ENCODE data around the gene DCXR. TPM values are rescaled to one million over a fixed set of nuclear protein-coding genes. Genes with fewer than 3 reads are reported as not detected.
A peak's percentile ranks its signal among the peaks of the same experiment; 100 is the strongest.

DCXR gene
- total and polyA plus RNA-seq, 2 donors (not counting 1 experiment from before 2014, with no cell fraction given), result 63.9 to 143 TPM

DNA sequence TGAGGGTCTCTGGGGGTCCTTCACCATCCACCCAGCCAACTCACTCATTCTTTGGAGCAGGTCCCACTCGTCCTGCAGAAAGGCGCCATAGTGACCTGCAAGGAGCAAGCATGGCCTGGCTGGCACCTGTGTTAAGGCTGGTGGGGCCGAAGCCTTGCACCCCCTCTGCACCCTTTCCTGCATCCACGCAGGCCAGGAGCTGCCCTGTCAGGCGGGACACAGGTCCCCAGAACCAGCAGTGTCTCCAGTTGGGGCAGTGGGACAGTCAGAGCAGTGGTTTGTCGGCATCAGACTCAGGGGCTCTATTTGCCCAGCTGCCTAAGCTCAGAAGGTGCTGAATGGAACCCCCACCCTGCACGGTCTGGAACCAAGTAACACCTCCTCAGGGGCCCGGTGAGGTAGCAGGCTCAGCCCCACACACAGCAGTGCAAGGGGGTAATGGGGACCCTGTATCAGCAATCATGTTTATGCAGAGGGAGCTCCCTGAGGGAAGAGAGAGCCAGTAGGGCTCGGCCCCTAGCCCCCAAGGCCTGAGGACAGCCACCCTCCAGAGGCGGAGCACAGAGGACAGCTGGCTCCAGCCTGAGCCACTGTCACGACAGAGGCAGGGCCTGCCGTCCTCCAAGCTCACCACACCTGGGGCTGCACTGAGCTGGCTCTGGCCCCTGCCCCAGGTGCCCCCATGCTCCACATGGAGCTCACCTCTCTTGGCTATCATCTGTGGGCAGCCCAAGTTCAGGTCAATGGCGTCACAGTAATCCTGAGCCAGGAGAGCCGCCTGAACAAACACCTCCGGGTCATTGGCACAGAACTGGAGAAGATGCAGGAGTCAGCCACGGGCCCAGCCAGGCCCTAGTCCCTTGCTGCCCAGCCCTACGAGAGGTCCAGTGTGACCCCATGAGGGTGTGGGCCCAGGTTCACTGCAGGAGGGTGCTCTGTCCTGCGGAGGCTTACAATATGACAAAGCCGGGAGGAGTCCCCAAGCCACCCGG, 26.2 kb upstream of the DCXR start:
- POLR2A ChIA-PET, result interaction anchor here (0.6 kb wide), 1 partner anchor 11 kb away, joined by 3 read pairs; no protein-coding TSS in a partner anchor
- no peak overlapping the region for H3K9ac ChIP-seq (ENCODE audit: low read length)
- CTCF ChIA-PET, result interaction anchor here (1.1 kb wide), 1 partner anchor 26 kb away, joined by 4 read pairs; the partner anchor contains the start of gene DCXR

More for the DNA sequence above, 26.2 kb upstream of the DCXR start:
- no peaks in the 10 kb centered on the region for H3K9me3 ChIP-seq (ENCODE audit: control extremely low read depth in 1 of 3, control insufficient read depth in 2 of 3, insufficient read depth in 1 of 3, low read length in 2 of 3)
- Mint-ChIP-seq H3K9me3 (ENCODE audit: insufficient read depth) (no peaks in the 10 kb centered on the region), H3K27ac (peak overlapping the region; percentile 53), H3K27me3 (no peaks in the 10 kb centered on the region), H3K4me1 (peaks cover 15% of the 10 kb centered on the region), H3K4me3 (peak overlapping the region; percentile 69)
- intact Hi-C loops (cut with micrococcal nuclease), result no loop called here
- TF ChIP-seq, protein P1, sequence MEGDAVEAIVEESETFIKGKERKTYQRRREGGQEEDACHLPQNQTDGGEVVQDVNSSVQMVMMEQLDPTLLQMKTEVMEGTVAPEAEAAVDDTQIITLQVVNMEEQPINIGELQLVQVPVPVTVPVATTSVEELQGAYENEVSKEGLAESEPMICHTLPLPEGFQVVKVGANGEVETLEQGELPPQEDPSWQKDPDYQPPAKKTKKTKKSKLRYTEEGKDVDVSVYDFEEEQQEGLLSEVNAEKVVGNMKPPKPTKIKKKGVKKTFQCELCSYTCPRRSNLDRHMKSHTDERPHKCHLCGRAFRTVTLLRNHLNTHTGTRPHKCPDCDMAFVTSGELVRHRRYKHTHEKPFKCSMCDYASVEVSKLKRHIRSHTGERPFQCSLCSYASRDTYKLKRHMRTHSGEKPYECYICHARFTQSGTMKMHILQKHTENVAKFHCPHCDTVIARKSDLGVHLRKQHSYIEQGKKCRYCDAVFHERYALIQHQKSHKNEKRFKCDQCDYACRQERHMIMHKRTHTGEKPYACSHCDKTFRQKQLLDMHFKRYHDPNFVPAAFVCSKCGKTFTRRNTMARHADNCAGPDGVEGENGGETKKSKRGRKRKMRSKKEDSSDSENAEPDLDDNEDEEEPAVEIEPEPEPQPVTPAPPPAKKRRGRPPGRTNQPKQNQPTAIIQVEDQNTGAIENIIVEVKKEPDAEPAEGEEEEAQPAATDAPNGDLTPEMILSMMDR (IDR thresholded peaks at IDR 0.05), result no peak
- no peak for TF ChIP-seq EZH2 (IDR thresholded peaks at IDR 0.05; ENCODE audit: borderline replicate concordance, insufficient read depth, low read depth, low read length, poor library complexity, severe bottlenecking)
- no peak overlapping the region for H2AFZ ChIP-seq (ENCODE audit: insufficient read depth, low read depth, low read length, poor library complexity, severe bottlenecking)
- H3K27ac ChIP-seq (ENCODE audit: low read length in 2 of 2), result no peak overlapping the region
- ATAC-seq (ENCODE audit: low read depth) (no peak), DNase-seq (no peak)
- 94% methylated on average over 18 of the region's 20 CpGs for WGBS (ENCODE audit: insufficient coverage)
- H4K20me1 ChIP-seq (ENCODE audit: control insufficient read depth, insufficient read depth, low read length, poor library complexity, severe bottlenecking), result peaks cover 8% of the 10 kb centered on the region
- H3K4me3 ChIP-seq (ENCODE audit: control extremely low read depth in 1 of 5, extremely low read depth in 1 of 5, insufficient read depth in 1 of 5, low read depth in 2 of 5, low read length in 4 of 5), result peak overlapping the region in 1 of 5 experiments; percentile 76
- peak overlapping the region; percentile 85 for H3K4me2 ChIP-seq (replicated peaks; ENCODE audit: low read depth, low read length, poor library complexity, severe bottlenecking)
- peaks cover 0 to 29% of the 10 kb centered on the region in 2 experiments for H3K36me3 ChIP-seq (replicated peaks in 1 of 2; ENCODE audit: control extremely low read depth in 1 of 2, control insufficient read depth in 1 of 2, extremely low read depth in 1 of 2, insufficient read depth in 2 of 2, low read length in 1 of 2)
- no peaks in the 10 kb centered on the region for H3K27me3 ChIP-seq (replicated peaks in 1 of 4; ENCODE audit: control extremely low read depth in 1 of 4, control insufficient read depth in 3 of 4, insufficient read depth in 4 of 4, low read length in 3 of 4)
- peaks cover 16 to 26% of the 10 kb centered on the region in 2 donors for H3K4me1 ChIP-seq (ENCODE audit: control insufficient read depth in 2 of 2, insufficient read depth in 2 of 2, low read length in 2 of 2)
- peaks cover 12% of the 10 kb centered on the region for H3K79me2 ChIP-seq (ENCODE audit: control insufficient read depth, insufficient read depth, low read length)

Data from B cell (primary cell).